ENCODE measurements around the gene CLEC7A.

Gene CLEC7A

DNA sequence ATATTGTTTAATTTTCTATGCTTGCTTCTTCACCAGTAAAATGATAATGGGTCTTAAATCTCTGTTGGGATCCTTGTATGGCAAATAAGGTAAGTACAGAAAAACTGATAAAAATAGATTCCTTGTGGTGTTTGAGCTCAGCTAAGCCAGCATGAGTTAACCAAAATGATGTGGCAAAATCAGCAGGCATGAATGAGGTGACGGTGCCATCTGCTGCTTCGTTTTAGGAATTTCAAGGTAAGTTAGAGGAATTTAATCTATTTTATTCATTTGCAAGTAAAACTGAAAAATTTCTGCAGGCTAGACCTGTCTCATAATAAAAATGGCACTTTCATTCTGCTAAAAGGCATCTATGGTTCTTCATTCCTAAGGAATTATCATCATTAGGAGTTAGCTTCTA lies 10.0 kb upstream of the CLEC7A start:
- DNase-seq (ENCODE audit: low spot score): no peak

DNA sequence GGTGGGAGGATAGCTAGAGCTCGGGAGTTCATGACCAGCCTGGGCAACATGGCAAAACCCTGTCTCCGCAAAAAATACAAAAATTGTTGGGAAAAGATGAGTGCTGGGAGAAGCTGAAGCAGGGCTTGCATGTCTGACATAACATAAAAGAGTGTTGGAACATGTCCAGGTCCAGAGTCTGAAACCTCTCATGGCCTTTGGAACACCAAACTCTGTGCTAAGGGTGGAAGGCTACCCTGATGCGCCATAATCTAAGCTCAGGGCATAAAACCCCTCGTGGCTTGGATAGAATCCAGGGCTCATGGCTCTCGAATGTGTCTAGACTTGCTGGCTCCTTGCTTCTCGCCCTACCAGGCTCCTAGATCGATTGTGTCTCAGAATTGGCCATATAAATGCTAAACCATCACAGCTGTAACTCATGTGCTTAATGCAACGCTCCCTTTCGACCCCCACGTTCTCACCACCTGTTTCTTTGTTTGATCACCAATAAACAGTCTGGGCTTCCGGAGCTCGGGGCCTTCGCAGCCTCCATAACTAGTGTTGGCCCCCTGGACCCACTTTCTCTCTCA lies 6.7 kb upstream of the CLEC7A start:
- no peak for DNase-seq (ENCODE audit: low spot score)

DNA sequence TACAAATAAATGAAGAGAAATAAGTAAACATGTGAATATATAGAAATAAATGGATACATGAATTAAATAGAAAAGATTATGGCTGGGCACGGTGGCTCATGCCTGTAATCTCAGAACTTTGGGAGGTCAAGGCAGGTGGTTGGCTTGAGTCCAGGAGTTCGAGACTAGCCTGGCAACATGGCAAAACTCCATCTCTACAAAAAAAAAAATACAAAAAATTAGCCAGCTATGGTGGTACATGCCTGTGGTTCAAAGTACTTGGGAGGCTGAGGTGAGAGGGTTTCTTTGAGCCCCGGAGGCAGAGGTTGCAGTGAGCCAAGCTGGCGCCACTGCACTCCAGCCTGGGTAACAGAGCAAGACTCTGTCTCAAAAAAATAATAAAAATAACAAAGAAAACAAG lies 5.1 kb upstream of the CLEC7A start:
- DNase-seq (ENCODE audit: low spot score): no peak

DNA sequence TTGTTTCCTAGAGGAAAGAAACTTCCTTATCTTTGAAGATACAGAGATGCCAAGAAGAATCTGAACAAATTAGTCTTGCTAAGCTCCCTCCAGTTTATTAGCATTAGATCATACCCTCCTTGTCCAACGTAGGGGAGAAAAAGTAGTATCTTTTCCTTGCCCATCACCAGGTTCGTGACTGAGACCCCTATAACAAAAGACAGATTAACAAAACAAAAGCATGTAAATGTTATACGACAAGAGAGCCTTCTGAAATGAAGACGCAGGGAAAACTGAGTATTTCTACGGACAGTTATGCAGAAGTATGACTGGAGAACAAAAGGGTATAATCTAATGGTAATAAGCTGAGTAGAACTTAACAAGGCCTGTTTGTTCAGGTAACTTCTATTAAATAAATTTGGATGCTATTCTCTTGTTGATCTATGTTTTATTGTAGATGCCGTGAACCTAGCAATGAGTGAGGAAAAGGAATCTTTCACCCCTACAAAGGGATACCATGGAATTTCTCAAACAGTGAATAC lies 2.9 kb upstream of the CLEC7A start:
- DNase-seq (ENCODE audit: low spot score): no peak

DNA sequence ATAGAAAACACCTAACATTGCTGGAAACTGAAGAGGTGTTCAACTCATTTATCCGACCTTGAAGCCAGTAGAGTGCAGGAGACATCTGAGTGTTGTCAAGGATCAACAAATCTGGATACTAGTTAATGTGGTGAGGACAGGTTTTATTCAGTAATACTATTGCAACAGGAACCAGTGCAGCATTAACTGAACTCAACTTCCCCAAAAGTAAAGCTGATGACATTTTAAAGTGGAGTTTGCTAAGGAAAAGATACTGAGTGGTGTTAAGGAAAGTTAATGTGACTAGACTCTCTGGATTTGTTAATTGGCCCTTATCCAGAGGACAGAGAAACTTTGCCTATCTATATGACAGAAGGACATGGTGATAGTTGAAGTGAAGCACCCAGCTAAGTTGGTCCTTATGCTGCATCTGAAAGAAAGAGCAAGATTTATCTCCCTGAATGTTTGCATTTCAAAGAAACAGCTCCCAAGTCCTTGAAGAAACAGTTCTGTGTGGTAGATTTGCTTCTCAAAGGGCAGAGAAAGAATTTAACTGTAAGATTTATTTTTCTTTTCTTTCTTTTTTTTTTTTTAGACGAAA lies 1.2 kb upstream of the CLEC7A start:
- no peak for DNase-seq (ENCODE audit: low spot score)

DNA sequence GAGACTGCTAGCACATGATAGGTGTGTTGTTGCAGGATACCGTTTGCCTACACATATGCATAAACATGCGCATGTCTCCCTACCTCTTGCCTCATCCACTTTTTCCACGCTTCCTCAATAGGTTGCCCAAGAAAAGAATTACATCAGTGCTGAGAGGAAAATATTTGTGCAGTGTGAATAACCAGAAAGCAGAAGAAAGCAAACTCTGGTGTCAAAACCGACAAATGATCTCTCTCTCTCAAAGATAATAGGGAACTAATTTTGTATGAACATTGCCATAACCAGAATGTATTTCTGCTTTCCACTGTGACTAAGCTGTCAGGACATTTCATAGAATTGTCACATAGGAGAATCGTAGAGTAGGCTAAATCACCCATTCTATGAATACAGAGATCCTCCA lies 1.3 kb downstream of the CLEC7A start:
- no peak for DNase-seq (ENCODE audit: low spot score)

DNA sequence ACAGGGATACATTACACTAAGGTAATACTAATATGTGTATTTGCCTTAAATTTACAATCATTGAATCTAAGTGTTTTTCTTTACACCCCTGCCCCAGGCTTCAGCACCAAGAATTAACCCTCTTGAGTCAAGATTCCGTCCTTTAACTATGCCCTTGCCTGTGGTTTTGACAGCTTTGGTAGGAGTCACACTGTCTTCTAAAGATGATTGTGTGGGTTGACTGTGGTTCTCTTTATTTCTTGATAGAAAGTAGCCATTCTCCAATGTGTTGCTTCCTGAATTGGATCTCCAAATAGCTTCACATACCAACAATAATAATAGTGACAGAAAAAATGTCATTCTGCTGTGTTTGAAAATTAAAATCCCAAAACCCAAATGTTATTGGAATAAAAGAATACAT lies 3.6 kb downstream of the CLEC7A start:
- DNase-seq (ENCODE audit: low spot score): no peak

DNA sequence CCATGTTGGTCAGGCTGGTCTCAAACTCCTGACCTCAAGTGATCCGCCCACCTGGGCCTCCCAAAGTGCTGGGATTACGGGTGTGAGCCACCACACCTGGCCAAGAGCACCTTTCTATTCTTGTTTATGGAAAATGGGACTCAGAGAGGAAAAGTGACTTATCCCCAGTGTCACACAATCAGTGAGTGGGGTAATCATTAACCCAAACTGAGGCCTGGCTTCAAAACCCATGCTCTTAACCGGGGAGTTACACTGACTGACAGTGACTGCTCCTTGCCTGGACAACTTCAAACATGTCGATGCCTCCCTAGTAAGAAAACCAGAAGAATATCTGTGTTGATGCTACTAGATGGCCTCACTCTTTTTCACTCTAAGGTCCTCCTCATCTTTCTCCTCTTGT lies 7.3 kb downstream of the CLEC7A start:
- DNase-seq (ENCODE audit: low spot score): no peak

DNA sequence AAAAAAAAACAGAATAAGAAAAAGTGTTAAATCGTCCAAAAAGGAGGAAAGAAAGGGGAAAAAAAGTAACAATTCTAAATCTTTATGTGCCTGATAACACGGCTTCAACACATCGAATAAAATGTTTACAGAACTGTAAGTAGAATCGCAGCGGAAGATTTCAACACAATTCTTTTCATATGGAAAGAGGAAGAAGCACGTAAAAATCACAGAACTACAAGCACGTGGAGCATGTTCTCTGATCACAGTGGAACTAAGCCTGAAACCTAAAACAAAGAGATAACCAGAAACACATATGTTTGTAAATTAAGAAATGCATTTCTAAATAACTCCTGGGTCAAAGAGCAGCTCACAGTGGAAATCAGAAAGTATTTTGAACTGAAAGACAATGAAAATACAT lies 8.7 kb downstream of the CLEC7A start:
- DNase-seq (ENCODE audit: low spot score): no peak

DNA sequence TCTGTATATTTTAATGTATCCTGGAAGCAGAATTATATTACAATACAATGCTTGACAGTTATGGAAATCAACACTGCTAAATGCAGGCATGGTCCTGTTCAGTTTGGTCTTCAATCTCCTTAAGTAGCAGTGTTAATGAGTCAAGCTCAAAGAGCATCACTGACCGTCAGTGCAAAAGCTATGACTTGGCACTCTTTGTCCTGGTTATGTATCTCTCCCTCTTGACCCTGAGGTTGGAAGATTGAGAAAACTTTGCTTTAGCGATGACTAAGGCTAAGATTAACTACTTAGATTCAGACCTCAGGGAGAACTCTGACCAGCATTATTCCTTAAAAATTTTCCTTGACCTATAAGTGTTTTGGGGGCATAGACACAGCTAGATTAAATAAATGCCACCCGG lies 10.9 kb downstream of the CLEC7A start:
- no peak for DNase-seq (ENCODE audit: low spot score)

DNA sequence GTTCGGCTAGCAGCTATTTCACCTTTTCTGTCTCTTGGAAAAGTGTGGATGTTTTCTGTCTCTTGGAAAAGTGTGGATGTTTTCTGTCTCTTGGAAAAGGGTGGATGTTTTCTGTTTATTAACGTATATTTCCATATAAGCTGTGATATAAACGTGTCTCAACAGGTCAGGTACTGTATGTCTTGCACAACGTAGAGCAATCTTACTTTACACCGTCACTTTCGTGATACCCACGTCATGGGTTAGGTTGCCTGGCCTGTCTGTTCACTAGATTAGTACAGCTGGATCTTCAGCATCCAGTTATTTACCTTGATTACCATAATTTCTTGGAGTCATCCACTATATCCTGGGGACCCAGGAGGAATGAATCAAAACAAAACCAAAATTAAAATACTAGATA lies 14.1 kb downstream of the CLEC7A start:
- DNase-seq (ENCODE audit: low spot score): no peak

DNA sequence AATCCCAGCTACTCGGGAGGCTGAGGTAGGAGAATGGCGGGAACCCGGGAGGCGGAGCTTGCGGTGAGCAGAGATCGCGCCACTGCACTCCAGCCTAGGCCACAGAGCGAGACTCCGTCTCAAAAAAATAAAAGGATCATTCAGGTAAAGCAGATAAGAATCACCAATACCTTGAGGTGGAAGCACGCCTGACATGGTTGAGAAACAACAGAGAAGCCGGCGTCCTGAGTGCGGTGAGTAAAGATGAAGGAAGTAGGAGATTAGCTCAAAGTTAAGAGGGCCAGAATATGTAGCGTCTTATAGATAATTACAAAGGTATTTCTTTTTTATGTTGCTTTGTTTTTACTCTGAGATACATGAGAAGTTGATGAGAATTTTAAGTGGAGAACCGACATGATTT lies 14.7 kb downstream of the CLEC7A start:
- no peak for DNase-seq (ENCODE audit: low spot score)

DNA sequence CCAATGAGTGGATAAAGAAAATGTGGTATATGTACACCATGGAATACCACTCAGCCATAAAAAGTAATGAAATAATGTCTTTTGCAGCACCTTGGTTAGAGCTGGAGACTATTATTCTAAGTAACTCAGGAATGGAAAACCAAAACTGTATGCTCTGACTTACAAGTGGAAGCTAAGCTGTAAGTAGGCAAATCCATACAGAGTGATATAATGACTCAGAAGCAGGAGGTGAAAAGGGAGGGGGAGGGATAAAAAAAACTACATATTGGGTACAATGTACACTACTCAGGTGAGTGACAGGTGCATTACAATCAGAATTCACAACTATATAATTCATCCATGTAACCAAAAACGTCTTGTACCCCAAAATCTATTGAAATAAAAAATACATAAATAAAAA lies 16.1 kb downstream of the CLEC7A start:
- DNase-seq (ENCODE audit: low spot score): no peak

DNA sequence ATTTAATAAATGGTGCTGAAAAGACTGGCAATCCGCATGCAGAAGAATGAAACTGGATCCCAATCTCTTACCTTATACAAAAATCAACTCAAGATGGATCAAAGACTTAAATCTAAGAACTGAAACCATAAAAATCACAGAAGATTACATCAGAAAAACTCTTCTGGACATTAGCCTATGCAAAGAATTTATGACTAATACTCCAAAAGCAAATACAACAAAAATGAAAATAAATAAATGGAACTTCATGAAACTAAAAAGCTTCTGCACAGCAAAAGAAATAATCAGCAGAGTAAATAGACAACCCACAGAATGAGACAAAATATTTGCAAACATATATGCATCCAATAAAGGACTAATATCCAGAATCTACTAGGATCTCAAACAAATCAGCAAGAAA lies 16.9 kb downstream of the CLEC7A start:
- DNase-seq (ENCODE audit: low spot score): no peak

DNA sequence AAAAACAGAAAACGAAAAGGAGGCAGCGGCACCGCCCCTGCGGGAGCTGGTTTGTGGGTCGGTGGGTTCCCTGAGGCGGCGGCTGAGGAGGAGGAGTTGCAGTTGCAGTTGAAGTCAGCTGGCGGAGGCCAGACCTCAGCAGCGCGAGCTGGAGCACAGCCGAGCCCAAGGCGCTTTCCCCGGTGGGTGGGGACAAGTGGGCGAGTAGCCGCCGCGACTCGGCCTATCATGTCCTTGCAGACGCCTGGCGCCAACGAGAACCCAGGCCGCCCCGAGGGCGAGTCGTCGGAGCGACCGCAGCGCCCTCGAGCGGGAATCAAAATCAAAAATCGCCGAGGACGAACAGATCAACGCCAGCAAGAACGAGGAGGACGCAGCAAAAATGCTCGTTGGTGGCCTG lies 18.5 kb downstream of the CLEC7A start:
- DNase-seq (ENCODE audit: low spot score): no peak

DNA sequence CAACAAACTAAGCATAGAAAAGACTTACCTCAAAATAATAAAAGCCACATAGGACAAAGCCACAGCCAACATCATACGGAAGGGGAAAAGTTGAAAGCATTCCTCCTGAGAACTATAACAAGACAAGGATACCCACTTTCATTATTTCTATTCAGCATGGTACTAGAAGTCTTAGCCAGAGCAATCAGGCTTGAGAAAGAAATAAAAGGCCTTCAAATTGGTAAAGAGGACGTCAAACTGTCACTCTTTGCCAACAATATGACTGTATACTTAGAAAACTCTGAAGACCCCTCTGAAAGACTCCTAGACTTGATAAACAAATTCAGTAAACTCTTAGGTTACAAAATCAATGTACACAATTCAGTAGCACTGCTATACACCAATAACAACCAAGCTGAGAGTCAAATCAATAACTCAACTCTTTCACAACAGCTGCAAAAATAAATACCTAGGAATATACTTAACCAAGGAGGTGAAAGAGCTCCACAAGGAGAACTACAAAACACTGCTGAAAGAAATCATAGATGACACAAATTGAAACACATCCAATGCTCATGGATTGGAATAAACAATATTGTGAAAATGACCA lies 19.6 kb downstream of the CLEC7A start:
- DNase-seq (ENCODE audit: low spot score): no peak

DNA sequence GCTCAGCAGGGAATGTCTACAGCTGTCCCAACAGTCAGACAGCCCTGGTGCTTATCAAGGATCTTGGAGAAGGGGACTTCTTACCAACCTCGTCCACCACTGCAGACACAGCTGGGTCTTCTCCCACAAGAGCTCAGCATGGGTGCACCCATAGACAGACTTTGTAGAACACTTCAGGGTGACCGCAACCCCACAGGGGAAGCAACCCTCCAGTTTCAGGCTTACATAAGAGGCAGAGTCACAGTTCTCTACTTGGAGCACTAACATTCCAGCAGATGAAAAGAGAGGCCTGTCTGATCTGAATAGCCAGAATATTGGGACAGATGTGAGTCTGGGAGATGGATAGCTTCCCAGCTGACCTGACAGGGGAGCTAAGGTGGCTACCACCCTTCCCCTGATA lies 27.7 kb downstream of the CLEC7A start:
- no peak for DNase-seq (ENCODE audit: low spot score)

DNA sequence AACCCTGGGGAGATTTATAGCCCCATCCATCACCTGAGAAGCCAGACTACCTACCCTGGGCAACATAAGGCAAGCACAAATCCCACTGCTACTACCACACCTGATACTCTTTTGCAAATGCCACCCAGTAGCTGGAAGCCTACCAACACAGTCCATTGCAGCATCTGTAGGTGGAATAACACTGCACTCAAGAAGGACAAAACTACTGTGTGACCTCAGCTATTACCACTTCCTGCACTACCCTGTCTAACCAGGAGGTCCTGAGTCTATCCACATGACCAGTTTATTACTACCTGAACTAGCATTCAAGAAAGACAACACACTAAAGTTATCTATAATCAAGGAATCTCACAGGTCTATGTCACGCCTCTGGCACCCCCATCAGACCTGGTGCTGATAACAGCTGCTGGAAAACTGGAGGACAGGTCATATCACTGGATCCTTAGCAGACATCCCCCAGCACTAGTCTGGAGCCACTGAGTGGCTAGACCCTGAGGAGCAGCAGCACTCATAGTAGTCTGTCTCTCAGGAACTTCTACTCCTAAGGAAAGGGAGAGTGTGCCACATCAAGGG lies 28.3 kb downstream of the CLEC7A start:
- DNase-seq (ENCODE audit: low spot score): no peak

DNA sequence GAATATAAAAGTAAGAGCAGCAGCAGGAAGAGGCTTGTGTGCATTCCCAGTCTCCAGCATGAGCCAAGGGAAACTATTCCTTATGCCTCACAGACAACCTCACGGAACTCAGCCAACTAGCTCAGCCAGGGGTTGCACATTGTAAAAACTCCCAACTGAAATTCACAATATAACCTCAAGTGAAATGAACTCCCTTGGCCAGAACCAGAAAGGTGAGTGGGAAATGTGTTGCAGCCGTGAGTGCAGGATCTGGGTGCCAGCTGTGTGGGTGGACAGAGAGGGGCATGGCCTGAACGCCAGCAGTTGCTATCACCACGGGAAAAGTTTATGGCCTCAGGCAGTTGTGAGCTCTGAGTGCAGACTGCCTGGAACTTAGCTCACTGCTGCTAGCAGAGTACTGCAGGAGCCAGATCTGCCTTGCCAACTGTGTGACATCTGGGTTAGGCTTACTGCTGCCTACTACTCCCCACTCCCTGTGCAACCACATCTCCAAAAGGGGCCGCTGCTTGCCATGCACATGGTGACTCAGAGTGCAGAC lies 28.9 kb downstream of the CLEC7A start:
- DNase-seq (ENCODE audit: low spot score): no peak

DNA sequence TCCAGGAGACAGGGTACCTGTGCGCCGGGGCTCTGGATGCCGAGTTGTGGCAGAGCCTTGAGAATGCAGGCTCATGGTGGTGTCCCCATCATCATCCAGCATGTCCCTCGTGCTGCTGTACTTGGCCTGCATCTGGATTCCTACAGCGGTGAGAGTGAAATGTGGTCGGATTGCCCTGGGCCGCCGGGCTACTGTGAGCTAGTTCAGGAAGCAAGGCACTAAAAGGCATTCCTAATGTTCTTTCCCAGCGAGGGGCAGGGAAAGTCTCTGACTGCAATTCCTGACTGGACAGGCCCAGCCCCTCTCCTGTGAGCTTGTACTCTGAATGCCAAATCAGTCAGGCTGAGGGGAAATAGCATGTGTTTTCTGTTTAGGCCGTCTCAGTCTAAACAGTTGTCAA lies 31.2 kb downstream of the CLEC7A start, which contains the start of gene CLEC1A:
Gene CLEC1A (minus strand): TSS at position 195 of the 400 bp plus-strand sequence. CDS start 63 bp downstream, at position 132.
- DNase-seq (ENCODE audit: low spot score): no peak

DNA sequence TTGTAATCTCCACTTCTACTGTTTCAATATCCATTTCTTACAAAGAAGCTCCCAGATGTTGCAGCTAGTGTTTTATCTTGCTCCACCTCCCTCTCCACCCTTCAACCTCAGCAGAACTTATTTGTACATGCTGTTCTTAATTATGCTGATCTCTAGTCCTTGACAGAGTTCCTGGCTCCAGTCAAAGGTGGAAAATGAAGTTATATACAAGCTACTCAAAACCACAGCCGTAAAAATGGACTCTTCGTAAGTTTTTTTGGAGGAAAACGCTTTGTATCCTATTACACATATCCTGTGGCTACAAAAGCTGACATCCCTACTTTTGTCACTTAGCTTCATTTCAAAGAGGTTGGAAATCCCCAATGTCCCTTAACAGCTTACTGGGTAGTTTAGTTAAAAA lies 32.5 kb downstream of the CLEC7A start:
- no peak for DNase-seq (ENCODE audit: low spot score)

DNA sequence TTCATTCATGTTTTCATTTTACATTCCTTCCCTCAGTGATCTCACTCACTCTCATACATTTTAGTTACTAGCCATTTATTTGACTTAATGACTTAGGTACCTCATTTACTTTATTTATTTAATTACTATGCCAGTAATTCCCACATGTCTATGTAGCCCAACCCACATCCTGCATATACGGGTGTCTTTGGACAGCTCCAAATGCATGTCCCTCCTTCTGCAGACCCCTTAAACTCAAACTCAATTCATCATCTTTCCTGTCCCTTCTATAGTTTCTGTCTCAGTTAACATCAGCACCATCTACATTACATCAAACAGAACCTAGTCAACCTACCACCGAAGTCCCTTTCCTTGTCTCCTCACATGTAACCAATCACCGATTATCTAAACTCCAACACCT lies 34.0 kb downstream of the CLEC7A start:
- DNase-seq (ENCODE audit: low spot score): no peak

Measured in germinal center (tissue), 1 donor.